Osteocyte (in vitro differentiated cells): Measurements from ENCODE around the gene STK11IP. TPM values are rescaled to one million over a fixed set of nuclear protein-coding genes. Genes with fewer than 3 reads are reported as not detected.

Source experiments
- DNase-seq: peaks from one replicate; pipeline ENCODE4 v3.0.0; 2021; ENCODE audit warnings: mixed read lengths; ENCODE audit not compliant: unreplicated experiment; ENCODE audit errors: extremely low spot score
- H3K27ac Mint-ChIP-seq: one replicate; pipeline ENCODE4 v1.8.0; 2021; ENCODE audit warnings: mild to moderate bottlenecking, mixed read lengths; ENCODE audit not compliant: unreplicated experiment
- H3K27me3 Mint-ChIP-seq: one replicate; pipeline ENCODE4 v1.8.0; 2021; ENCODE audit warnings: mixed read lengths; ENCODE audit not compliant: unreplicated experiment
- H3K36me3 Mint-ChIP-seq: one replicate; pipeline ENCODE4 v1.8.0; 2021; ENCODE audit warnings: mixed read lengths; ENCODE audit not compliant: unreplicated experiment
- H3K4me1 Mint-ChIP-seq: one replicate; pipeline ENCODE4 v1.8.0; 2021; ENCODE audit warnings: mixed read lengths; ENCODE audit not compliant: unreplicated experiment
- H3K4me3 Mint-ChIP-seq: one replicate; pipeline ENCODE4 v1.8.0; 2021; ENCODE audit warnings: mild to moderate bottlenecking, moderate library complexity, mixed read lengths; ENCODE audit not compliant: unreplicated experiment
- H3K9me3 Mint-ChIP-seq: one replicate; pipeline ENCODE4 v1.8.0; 2021; ENCODE audit warnings: mixed read lengths; ENCODE audit not compliant: unreplicated experiment
- total RNA-seq: library from RNA; stranded (reverse); gene quantifications from 2 replicates; pipeline ENCODE4 v1.2.1, GENCODE V29; 2021
- TF ChIP-seq, protein P1 (sequence below): fragments of 200-600 bp; sonication (generic); IDR thresholded peaks from 2 replicates; pipeline ENCODE4 v1.5.0; 2021; ENCODE audit warnings: antibody characterized with exemption, mild to moderate bottlenecking, moderate library complexity

The STK11IP gene
- total RNA-seq, 1 donor from 2014 or later, result 42.7 TPM

DNA sequence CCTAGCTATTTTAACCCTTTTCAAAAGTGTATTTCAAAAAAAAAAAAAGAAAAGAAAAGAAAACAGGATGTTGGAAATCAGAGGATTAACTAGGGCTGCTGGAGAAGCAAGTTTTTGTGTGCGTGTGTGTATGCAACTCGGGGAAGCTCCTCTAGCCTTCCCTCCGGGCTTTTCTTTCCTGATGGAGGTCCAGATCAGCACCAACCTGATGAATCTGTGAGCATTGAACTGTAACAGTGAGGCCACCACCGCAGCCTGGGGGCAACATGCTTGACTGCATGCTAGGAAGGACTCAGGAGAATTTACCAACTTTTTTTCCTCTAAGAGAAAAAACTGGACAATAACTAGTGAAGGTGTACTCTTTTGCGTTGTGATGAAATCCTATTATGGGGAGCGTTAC, 28.6 kb upstream of the STK11IP start:
- TF ChIP-seq, protein P1, sequence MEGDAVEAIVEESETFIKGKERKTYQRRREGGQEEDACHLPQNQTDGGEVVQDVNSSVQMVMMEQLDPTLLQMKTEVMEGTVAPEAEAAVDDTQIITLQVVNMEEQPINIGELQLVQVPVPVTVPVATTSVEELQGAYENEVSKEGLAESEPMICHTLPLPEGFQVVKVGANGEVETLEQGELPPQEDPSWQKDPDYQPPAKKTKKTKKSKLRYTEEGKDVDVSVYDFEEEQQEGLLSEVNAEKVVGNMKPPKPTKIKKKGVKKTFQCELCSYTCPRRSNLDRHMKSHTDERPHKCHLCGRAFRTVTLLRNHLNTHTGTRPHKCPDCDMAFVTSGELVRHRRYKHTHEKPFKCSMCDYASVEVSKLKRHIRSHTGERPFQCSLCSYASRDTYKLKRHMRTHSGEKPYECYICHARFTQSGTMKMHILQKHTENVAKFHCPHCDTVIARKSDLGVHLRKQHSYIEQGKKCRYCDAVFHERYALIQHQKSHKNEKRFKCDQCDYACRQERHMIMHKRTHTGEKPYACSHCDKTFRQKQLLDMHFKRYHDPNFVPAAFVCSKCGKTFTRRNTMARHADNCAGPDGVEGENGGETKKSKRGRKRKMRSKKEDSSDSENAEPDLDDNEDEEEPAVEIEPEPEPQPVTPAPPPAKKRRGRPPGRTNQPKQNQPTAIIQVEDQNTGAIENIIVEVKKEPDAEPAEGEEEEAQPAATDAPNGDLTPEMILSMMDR, result no peak
- Mint-ChIP-seq H3K4me1 (peaks cover 22% of the 10 kb centered on the region), H3K27me3 (no peaks in the 10 kb centered on the region), H3K27ac (no peak overlapping the region), H3K36me3 (peaks cover 27% of the 10 kb centered on the region), H3K9me3 (no peaks in the 10 kb centered on the region), H3K4me3 (peak overlapping the region; percentile 77)
- no peak for DNase-seq

DNA sequence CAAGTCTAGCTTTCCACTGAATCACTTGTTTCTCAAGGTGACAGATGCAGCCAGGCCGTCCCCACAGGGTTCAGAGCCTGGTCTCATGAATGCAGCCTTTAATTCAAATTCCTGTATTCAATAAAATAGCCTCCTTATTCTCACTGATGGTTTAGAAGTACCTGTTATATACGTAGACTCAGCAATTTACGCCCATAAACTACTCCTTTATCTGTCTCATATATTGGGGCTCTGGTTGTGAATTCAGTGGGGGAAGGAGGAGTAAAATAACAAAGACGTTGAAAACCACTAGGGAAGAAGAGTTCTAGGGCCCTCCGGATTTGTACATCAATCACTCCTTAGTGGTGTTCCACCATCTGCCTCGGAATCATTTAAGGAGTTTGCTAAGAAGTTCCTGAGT, 28.0 kb upstream of the STK11IP start:
- no peaks in the 10 kb centered on the region for H3K9me3 Mint-ChIP-seq
- TF ChIP-seq, protein P1, result no peak
- H3K27me3 Mint-ChIP-seq, result no peaks in the 10 kb centered on the region
- no peak for DNase-seq
- H3K4me1 Mint-ChIP-seq, result peaks cover 22% of the 10 kb centered on the region
- H3K4me3 Mint-ChIP-seq, result peak overlapping the region; percentile 77
- peaks cover 23% of the 10 kb centered on the region for H3K36me3 Mint-ChIP-seq
- H3K27ac Mint-ChIP-seq, result no peak overlapping the region

DNA sequence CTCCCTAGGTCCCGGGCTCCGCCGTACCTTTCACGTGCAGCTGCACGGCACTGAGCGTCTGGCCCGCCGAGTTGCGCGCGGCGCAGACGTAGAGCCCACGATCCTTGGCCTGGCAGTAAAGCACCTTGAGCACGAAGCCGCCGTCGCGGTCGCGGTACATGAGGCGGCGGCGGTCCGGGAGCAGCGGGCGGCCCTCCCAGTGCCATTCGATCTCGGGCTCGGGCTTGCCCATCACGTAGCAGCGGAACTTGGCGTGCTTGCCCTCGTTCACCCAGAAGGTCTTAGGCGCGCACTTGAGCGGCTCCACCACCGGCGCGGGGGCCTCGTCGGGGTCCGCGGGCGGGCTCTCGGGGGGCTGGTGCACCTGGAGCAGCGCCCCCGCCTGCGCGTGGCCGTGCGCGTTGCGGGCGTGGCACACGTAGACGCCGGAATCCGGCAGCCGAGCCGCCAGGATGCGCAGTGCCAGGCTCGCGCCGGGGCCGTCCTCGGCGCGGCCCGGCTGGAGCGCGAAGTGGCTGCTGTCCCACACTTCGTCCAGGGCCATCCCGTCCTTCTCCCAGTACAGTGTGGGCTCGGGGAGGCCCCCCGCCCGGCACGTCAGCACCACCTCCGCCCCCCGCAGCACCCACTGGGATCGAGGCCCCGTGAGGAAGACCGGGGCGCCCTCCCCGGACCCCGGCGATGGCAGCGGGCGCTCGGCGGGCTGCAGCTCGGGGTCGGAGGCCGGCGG, 27.3 kb upstream of the STK11IP start:
- H3K4me3 Mint-ChIP-seq, result peak overlapping the region; percentile 77
- no peak for DNase-seq
- peaks cover 23% of the 10 kb centered on the region for H3K36me3 Mint-ChIP-seq
- peak overlapping the region; percentile 54 for H3K27ac Mint-ChIP-seq
- H3K27me3 Mint-ChIP-seq, result no peaks in the 10 kb centered on the region
- no peaks in the 10 kb centered on the region for H3K9me3 Mint-ChIP-seq
- TF ChIP-seq, protein P1, result peak; percentile 9
- H3K4me1 Mint-ChIP-seq, result peaks cover 22% of the 10 kb centered on the region

DNA sequence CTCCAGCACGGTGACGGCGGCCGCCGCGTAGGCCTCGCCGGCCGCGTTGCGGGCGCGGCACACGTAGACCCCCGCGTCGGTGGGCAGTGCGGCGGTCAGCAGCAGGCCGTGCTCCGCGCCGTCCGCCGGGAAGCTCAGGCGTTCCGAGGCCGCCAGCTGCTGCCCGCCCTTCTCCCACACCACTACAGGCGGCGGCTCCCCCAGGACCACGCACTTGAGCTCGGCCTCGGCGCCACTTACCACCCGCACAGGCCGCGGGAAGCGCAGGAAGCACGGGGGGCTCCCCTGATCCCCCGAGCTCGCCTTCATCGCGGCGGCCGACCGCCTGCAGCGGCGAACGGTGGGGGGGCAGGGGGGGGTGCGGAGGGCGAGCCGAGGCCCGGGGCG, 26.7 kb upstream of the STK11IP start:
- TF ChIP-seq, protein P1, result no peak
- H3K36me3 Mint-ChIP-seq, result peaks cover 20% of the 10 kb centered on the region
- H3K27ac Mint-ChIP-seq, result no peak overlapping the region
- peaks cover 22% of the 10 kb centered on the region for H3K4me1 Mint-ChIP-seq
- H3K9me3 Mint-ChIP-seq, result no peaks in the 10 kb centered on the region
- no peak for DNase-seq
- H3K4me3 Mint-ChIP-seq, result peak overlapping the region; percentile 64
- no peaks in the 10 kb centered on the region for H3K27me3 Mint-ChIP-seq

DNA sequence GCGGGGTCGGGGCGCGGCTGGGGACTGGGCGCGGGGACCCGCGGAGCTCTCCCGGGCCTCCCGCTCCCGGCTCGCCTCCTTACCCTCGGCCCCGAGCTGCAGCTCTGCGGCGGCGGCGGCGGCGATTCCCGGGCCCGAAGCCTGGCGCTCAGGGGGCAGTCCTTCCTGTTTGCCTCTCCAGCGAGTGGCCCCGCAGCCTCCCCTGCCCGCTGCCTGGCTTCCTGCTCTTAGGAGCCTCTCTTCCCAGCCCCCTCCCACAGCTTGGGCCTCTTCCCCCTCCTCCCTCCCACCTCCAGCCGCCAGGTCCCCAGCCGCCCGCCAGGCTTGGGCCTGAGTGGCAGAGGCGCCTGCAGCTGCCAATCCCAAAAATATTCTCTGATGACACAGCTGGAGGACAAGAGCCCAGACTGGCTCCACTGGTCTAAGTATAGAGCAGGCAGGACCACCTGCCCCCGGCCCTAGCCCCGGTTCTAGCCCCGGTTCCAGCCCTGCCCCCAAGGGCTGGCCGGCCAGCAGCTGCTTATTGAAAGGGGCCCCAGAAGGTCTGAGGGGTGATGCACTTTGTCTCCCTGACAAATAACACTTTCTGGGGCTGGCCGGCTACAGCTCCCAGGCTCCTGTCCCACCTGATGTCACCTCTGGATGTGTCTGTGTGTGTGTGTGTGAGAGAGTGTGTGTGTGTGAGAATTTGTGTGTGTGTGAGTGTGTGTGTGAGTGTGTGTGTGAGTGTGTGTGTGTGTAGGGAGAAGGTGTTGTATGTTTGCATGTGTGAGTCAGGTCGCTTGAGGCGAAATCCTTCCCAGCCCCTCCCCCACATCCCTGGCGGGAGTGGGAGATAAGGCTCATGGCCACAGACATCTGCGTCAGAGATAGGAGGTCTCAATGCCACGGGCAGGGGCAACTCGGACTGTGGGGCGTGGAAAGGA, 26.1 kb upstream of the STK11IP start, which contains the start of gene OBSL1:
TSS of gene OBSL1 (minus strand) at position 229 of the 926 bp plus-strand sequence. CDS start 307 bp downstream, outside the sequence.
- Mint-ChIP-seq H3K9me3 (no peaks in the 10 kb centered on the region), H3K36me3 (peaks cover 14% of the 10 kb centered on the region), H3K27ac (peak within 1 kb of the TSS; percentile 78), H3K4me3 (peak within 1 kb of the TSS; percentile 71), H3K27me3 (no peaks in the 10 kb centered on the region), H3K4me1 (peaks cover 22% of the 10 kb centered on the region)
- peak; percentile 91 for DNase-seq
- TF ChIP-seq, protein P1, result no peak
